Measurements from ENCODE around the gene KCNQ5.

KCNQ5 gene

GRCh38 chr6:72911463-72912155 lies 289.7 kb downstream of the KCNQ5 start:
- DNase-seq (ENCODE audit: low read depth) = no peak

- no peak for DNase-seq (ENCODE audit: low read depth)
Observed at GRCh38 chr6:72913797-72914196, 291.9 kb downstream of the KCNQ5 start.

DNA sequence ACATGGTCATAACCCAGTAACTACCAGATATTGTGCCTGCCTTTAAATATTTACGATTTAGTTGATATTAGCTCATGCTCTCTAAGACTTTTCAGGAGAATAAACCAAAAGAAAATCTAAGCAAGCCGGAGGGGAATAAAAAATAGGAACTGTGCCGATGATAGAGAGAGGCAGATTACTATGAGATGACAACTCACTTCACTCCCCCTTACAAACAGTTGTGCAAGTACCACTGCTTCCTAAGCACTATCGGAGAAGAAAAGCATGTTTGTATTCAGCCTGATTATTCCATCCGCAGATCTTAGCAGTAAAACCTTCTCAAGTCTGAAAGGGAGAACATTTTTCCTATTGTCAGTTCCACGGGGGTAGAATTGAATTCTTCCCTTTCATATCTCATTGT lies 294.4 kb downstream of the KCNQ5 start:
- no peak for DNase-seq (ENCODE audit: low read depth)

DNA sequence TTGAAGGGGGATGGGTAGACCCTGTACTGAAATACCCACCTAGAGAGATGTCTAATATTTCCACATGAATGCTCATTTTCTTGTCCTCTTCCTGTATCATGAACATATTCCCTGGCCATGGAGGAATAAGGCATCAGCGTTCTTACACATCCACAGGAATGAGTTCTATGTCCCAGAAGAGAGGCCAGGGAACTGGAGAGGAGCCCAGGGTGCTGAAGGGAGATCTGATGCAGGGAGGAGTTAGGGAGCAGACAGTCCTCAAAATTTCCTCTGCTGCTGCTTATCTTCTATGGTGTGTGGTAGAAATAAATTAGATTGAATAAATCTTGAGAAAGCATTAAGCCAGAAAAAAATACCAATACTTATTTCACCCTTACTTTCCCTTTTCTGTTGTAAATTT lies 295.0 kb downstream of the KCNQ5 start:
- no peak for DNase-seq (ENCODE audit: low read depth)

GRCh38 chr6:72922401-72922800 lies 300.5 kb downstream of the KCNQ5 start:
- DNase-seq (ENCODE audit: low read depth) = no peak

DNA sequence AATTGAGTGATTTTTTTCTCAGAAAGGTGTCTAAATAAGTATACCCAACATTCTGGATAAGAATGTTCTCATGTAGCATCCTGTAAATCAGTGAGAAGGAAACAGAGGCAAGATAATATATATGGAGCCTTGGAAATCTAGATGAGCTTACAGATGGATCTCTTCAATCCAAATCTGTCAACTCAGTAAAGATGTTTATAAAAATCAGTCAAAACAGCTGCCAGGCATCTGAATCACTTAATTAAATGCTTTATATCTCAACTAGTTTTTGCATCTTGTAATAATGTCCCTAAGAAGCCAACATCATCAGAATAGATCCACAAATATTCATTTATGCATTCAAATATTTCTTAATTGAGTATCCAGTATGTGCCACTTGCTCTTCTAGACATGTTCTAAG lies 303.3 kb downstream of the KCNQ5 start:
- no peak for DNase-seq (ENCODE audit: low read depth)

DNA sequence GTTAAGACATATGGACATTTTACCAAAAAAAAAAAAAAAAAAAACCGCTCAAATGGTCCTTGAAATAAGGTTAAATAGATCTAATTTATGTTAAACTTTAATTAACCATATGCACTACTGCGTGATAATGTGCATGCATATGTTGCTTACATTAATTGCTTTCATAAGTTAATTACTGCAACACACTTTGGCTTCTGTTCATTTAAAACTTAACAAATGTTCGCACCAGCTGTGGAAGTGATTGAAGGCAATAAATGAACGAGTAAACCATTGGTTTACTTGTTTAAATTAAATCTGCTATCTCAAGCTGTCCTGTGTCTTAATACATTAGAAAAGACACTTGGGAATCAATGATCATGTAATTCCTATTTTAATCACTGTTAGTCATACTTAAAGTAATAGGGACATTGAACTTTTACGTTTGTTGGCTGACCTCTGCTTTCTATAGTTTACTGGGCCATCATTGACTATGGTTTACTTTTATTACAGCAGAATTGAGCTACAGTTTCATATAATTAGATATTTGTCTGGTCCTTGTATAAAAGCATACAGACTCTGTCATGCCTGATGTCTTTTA lies 308.8 kb downstream of the KCNQ5 start:
- DNase-seq (ENCODE audit: low read depth) = no peak

DNA sequence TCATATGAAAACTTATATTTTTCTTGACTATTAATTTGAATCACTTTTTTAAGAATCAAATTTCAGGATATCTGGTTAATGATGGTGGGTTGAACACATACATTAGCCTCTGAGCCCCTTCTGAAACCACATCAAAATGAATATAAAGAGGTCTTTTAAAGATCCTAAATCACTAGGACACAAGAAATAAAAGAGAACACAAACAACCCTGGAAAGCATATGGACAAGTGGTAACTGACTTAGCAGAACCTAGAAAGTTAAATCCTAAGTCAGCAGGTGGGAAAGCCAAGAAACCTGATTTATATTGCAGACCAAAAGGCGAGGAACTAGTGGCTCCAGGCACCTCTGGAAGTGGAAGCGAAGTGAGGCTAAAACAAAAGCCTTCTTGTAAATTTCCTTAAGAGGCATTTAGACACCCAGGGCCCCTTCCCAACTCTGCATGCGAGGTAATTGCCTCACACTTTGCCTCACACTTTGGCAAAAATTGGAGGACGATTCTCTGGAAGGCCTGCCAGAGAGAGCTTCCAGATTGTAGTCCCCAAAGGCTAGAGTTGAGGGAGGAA lies 309.5 kb downstream of the KCNQ5 start:
- no peak for DNase-seq (ENCODE audit: low read depth)

DNA sequence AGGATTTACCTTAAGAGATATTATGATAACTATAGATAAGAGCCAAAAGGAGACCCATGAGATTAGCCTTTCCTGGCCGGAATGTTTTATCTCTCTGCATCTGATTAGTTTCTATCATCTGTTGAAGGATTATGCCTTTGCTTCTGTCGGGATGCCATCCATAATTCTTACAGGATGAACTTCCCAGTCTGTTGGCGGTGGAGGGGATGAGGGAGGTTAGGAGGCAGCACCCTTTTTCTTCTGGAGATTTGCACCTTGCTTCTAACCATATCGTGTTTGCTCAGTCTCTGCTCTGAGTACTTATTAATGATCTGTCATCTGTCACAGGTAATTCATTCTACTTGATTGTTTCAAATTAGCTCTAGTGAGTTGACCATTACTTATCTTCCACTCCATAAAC lies 311.4 kb downstream of the KCNQ5 start:
- DNase-seq (ENCODE audit: low read depth) = no peak

- no peak for DNase-seq (ENCODE audit: low read depth)
Observed at GRCh38 chr6:72936766-72937559, 315.1 kb downstream of the KCNQ5 start.

- no peak for DNase-seq (ENCODE audit: low read depth)
Observed at GRCh38 chr6:72938104-72938503, 316.2 kb downstream of the KCNQ5 start.

DNA sequence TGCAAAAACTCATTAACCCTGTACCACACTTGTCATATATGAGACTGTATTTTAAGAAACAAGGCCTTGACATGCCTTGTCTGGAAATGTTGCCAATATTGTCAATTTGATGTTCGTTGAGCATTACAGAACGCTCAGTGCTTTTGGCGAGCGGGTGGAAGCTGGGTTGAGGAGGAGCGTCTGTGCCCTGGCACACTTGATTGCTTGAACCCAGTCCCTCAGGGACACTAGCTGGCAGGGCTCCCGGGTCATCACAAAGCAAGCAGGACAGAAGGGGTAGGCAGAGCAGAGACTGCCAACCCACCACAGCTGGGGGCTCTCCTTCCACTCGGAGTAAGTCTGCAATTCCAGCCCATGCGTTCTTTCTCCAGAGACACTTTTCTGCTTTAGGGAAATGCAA lies 317.1 kb downstream of the KCNQ5 start:
- no peak for DNase-seq (ENCODE audit: low read depth)

GRCh38 chr6:72940265-72940664 lies 318.4 kb downstream of the KCNQ5 start:
- no peak for DNase-seq (ENCODE audit: low read depth)

GRCh38 chr6:72941263-72941662 lies 319.4 kb downstream of the KCNQ5 start:
- DNase-seq (ENCODE audit: low read depth) = no peak

GRCh38 chr6:72941751-72942150 lies 319.9 kb downstream of the KCNQ5 start:
- no peak for DNase-seq (ENCODE audit: low read depth)

GRCh38 chr6:72943699-72944098 lies 321.8 kb downstream of the KCNQ5 start:
- no peak for DNase-seq (ENCODE audit: low read depth)

GRCh38 chr6:72944660-72945059 lies 322.8 kb downstream of the KCNQ5 start:
- DNase-seq (ENCODE audit: low read depth) = no peak

- no peak for DNase-seq (ENCODE audit: low read depth)
Observed at GRCh38 chr6:72946774-72947173, 324.9 kb downstream of the KCNQ5 start.

DNA sequence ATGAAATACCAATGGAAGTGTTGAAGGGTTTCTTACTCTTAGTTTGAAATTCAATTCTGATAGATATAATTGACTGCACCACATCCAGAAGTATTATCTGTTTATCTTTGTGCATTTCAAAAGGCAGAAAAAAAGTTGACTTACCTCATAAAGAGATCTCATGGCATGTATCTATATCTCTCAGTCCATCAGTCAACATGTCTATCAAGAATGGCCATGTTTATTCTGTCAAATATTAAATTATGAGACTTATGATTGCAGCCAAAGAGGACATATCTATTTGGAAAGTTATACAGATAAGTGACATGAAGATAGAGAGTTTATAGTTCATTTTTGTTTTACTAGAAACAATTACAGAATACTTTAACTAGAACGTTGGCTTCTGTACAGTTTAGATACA lies 325.7 kb downstream of the KCNQ5 start:
- DNase-seq (ENCODE audit: low read depth) = no peak

DNA sequence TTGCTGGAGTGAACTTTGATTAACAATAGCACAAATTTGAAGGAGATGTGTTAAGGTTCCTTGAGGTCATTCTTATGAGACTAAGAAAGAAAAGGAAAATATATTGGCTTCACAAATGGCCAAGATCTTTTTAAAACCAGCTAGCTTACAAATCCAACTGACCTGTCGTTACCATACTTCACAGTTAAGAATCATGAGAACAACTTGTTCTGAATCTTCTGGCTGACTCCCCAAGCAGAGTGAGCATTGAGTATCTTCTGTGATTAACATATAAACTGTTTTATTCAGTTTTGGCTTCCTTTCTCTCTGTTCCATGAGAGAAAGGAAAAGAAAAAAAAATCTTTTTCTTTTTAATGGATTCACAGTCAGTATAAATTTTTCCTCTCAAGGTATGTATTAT lies 326.3 kb downstream of the KCNQ5 start:
- DNase-seq (ENCODE audit: low read depth) = no peak

DNA sequence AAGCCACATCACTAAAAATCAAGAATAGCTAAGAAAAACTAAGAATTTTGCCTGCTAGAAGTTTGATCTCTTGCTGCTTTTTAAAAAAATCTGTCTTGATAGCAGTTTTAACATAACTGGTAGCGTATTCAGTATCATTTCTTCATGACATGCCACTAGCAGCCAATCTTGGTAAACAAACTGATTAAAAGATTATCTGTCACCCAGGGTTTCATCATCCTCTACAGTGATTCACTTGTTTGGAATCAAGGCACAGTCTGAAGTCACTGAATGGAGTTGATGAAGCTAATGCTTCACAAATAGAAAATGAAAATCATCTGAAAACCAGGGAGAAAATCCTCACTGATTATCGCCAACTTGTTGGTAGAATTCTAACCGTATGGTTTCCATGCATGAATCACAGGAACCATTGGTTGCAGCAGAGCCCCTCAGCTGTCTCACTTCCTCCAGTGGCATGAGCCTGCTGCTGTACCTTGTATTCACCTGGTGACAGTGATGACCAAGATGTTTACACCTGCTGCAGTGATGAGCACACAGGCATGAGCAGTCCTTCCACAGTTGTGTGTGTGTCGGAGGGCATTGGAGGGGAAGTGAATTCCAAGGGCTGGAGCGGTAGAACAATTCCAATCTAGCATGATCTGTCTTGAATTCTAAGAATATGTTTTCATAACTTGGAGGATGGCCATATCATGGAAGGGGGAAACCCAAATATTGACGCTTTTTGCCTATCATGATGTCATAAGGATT lies 328.4 kb downstream of the KCNQ5 start:
- no peak for DNase-seq (ENCODE audit: low read depth)

Measured in CMK (cell line).